ENCODE measurements around the gene TUNAR. TPM values are rescaled to one million over a fixed set of nuclear protein-coding genes. Genes with fewer than 3 reads are reported as not detected.
A peak's percentile ranks its signal among the peaks of the same experiment; 100 is the strongest.

TUNAR gene
- total RNA-seq, 1 donor from 2014 or later: 0.06 TPM

GRCh38 chr14:95943699-95944098 lies 67.1 kb downstream of the TUNAR start:
- TF ChIP-seq CTCF (conservative IDR thresholded peaks at IDR 0.05; ENCODE audit: low read depth, low read length): no peak
- no peak for DNase-seq (ENCODE audit: low read depth)

GRCh38 chr14:95944462-95944861 lies 67.8 kb downstream of the TUNAR start:
- TF ChIP-seq CTCF (conservative IDR thresholded peaks at IDR 0.05; ENCODE audit: low read depth, low read length): no peak
- no peak overlapping the region for H3K4me3 ChIP-seq (ENCODE audit: low read depth, low read length)
- no peak for DNase-seq (ENCODE audit: low read depth)

More at GRCh38 chr14:95943699-95944098, 67.1 kb downstream of the TUNAR start:
- H3K4me3 ChIP-seq (ENCODE audit: low read depth, low read length): no peak overlapping the region

GRCh38 chr14:95946867-95947266 lies 70.2 kb downstream of the TUNAR start:
- H3K4me3 ChIP-seq (ENCODE audit: low read depth, low read length): no peak overlapping the region
- DNase-seq (ENCODE audit: low read depth): no peak
- TF ChIP-seq CTCF (conservative IDR thresholded peaks at IDR 0.05; ENCODE audit: low read depth, low read length): peak; percentile 2

- H3K4me3 ChIP-seq (ENCODE audit: low read depth, low read length): no peak overlapping the region
- peak; percentile 76 for DNase-seq (ENCODE audit: low read depth)
- TF ChIP-seq CTCF (conservative IDR thresholded peaks at IDR 0.05; ENCODE audit: low read depth, low read length): no peak
Measured at GRCh38 chr14:95948558-95948981, 71.9 kb downstream of the TUNAR start.

- no peak overlapping the region for H3K4me3 ChIP-seq (ENCODE audit: low read depth, low read length)
- no peak for TF ChIP-seq CTCF (conservative IDR thresholded peaks at IDR 0.05; ENCODE audit: low read depth, low read length)
- DNase-seq (ENCODE audit: low read depth): no peak
Measured at GRCh38 chr14:95951359-95951758, 74.7 kb downstream of the TUNAR start.

GRCh38 chr14:95953111-95953724 lies 76.6 kb downstream of the TUNAR start:
- H3K4me3 ChIP-seq (ENCODE audit: low read depth, low read length): no peak overlapping the region
- no peak for TF ChIP-seq CTCF (conservative IDR thresholded peaks at IDR 0.05; ENCODE audit: low read depth, low read length)
- DNase-seq (ENCODE audit: low read depth): no peak
